Measurements from ENCODE around the gene SAYSD1.
A peak's percentile ranks its signal among the peaks of the same experiment; 100 is the strongest.

Gene SAYSD1

DNA sequence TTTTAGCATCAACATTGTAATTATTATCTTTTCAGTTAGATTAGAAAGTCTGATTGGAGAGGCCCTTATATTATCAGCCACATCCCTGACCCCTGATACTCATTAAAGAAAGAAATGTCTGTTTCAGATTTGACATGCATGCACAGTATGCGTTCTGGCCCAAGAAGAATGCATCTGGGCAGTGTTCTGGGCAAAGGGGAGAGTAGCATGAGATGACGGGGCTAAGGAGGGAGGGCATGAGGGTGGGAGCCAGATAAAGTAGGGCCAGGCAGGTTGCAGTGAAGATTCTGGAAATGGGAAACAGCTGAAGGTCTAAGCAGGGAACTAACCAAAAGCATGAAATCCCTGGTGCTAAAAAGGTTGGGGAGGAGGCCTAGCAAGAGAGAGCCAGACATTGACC lies 7.3 kb downstream of the SAYSD1 start:
- DNase-seq: no peak

DNA sequence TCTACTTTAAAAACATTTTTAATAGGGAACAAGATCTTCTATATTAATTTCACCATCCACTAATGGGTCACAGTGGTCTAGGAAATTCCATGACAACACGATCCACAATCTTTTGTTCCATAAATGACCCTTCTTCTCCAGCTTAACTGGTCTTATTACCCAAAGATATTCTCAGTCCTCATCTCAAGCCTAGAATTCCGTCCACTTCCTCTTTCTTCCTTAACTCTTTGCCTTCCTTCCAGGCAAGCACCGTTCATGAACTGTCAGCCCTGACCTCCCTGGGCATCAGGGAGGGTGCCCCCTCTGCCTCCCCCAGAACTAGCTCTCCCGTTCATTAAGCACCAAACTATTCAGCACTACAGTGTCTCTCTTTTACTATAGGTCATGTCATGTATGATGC lies 8.0 kb downstream of the SAYSD1 start:
- DNase-seq: no peak

DNA sequence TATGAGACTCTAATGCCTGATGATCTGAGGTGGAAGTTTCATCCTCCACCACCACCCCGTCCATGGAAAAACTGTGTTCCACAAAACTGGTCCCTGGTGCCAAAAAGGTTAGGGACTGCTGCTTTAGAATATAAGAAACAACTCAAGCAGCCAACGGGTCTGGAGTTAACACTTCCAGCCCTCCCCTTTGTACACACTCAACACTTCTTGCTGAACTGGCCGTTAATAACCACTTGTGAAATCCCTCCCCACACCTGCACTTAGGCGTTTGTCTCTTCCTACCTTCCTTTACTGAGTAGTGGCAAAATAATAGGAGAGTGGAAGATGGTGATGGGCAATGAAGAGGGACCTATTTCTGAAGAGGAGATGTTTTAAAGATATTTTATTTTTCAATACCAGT lies 10.5 kb downstream of the SAYSD1 start:
- no peak for DNase-seq

DNA sequence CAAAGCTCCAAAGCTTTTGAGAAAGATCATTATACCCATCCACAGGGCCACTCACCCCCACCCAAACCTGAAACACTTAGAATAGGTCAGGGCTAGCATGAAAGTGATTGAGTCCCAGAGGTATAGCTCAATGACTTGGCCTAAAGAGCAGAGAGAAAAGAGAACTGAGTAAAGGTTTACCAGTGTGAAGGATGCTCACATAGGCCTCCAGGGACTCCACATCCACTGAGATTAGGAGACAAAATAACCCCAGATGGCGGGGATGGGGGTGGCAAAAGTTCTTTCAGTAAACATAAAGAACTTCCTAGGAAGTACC lies 12.2 kb downstream of the SAYSD1 start:
- DNase-seq: no peak

DNA sequence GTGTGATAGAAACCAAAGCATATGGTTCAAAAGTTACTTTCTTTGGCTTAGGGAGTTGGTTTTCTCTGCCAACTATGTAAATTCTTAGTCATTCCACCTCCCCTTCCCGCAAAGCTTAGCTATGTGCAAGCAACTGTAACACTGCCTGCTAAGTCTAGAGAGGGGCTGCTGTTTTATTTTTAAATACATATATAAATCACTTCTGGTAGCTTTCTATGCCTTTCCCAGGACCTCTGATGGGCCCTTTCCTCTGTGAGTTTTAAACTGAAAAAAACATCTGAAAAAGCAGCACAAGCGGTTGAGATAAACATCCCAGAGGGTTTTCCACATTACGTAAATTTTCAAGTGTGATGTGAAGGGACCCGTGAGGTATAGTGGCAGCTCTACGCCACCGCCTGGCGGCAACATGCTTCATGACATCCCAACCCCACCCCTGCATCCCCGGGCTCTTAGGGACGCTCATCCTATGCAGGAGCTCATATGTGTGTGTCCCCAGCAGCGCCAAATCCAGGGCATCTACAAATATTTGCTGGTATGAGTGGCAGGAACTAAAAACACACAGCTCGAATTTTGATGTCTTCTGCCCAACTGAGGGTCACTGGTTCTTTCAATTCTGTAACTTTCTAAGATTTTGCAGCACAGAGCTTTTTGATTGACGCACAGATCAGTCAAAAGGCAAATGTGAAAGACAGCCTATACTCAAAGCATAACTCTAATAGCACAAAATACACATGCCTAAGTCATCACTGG lies 12.7 kb downstream of the SAYSD1 start:
- peak; percentile 28 for DNase-seq

DNA sequence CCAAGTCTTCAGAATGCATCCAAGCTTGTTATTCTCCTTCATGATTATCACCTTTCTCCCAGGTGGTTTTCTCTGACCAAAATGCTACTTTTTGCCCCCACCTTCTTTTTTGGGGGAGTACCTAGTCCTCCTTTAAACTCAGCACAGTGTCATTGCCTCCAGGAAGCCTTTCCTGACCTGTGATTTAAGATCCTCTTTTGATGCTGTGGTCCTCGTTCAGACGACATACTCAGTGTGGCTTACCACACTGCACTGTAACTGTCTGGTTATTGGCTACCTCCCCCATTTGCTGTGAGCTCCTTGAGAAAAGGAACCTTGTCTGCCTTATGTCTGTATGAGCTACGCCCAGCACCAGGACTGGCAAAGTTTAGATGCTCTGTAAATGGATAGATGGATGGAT lies 14.6 kb downstream of the SAYSD1 start:
- DNase-seq: no peak

DNA sequence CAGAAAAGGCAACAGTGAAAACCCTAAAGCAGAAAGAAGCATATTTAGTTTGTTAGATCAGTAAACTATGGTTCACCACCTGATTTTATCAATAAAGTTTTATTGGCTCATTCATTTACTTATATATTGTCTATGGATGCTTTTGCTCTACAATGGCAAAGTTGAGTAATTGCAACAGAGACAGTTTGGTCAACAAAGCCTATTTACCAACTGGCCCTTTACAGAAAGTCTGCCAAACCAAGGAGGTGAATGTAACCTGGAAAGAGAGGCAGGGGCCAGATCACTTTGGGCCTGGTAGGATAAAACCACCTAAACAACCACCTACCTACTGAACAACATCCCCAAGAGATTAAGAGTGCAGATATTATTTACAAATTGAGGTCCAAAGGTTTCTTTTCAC lies 19.4 kb downstream of the SAYSD1 start:
- DNase-seq: no peak

DNA sequence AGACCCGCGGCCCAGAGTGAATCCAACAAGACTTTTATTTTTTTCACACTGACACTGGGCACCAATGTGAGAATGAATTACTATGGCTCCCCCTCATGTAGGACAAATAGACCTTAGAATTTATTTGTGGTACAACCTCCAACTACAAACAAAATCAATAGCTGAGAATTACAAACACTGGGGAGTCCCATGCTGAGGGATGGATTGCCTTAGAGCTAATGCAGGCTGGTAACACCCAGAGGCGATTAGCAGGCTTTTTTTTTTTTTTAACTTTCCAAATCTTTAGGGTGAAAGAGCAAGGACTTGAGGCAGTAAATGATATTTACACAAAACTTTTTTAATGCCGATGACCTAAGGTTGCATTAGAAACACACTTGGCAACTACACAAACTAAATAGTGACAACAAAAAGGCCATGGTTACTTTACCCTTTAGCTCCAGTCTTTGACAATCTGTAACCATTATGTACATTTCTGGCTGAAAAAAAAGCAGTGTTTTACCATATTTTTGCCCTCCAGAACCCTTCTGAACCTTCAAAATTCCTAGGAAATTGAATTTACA lies 21.8 kb downstream of the SAYSD1 start:
- no peak for DNase-seq

DNA sequence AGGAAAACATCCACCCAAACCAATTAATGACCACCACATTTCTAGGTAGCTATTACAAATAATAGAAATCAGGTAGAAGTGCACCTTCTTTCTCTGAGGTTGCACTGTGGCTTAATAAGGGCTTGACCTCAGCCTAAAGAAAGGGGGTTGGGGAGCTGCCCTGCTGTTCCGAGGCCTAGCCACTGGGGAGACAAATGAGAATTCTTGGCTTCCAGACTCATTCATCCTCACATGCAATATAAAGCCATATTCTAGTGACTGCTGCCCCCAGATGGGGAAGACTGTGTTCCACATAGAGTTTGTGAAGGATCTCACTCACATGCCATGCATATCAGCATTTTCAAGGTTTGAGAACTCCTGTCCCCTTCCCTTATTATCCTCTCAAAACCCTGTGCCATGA lies 22.9 kb downstream of the SAYSD1 start:
- DNase-seq: no peak

DNA sequence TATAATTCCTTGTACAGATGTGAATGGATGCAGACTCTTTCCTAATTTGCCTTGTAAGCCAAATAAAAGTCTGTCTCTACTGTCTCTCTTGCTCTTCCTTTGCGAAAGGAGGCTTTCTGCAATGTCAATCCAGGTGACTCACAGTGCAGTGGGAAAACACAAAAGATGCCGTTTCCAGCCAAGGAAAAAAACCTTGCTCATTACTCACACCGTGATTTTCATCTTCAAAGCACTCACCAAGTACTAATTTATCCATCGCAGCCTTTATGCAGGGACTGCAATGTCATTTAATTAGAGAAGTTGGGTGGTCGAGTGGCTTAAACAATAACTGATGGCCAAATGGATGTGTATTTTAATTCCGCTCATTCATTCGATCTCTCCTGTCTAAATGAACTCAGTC lies 23.8 kb downstream of the SAYSD1 start:
- no peak for DNase-seq

DNA sequence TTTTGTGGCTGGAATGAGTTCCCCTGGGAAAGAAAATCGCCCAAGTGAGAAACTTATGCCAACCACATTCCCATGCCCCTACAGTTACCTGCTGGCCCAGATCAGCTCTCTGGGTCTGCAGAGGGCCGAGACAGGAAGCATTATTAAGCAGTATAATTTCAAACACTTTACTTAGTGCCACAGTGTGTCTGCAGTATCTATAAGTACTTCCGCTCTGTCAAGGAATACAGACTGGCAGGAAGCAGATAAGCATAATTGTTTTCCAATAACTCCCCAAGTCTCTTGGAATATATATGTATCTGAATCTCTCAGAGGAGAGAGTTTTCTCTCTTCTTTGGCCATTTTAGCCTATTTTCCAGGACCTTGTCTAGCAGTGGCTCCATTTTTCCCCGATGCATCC lies 24.9 kb downstream of the SAYSD1 start:
- no peak for DNase-seq

DNA sequence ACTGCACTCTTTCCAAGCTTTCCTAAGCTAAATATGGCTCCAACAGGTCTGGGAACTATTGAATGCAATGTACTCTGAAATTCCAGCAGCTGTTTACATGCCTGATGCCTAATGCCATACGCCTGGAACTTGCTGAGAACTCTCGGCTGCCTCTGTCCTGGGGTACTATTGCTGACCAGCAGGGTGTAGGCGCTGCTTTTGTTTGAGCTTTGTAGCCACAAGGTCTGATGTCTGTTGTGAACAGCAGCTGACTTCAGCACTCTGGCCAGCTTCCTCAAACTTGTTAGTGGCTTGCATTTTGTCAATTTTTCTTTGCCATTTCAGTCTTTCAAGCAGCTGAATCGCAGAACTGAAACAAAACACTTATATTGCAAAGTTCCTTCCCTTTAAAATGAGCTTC lies 26.7 kb downstream of the SAYSD1 start:
- DNase-seq: peak; percentile 14

DNA sequence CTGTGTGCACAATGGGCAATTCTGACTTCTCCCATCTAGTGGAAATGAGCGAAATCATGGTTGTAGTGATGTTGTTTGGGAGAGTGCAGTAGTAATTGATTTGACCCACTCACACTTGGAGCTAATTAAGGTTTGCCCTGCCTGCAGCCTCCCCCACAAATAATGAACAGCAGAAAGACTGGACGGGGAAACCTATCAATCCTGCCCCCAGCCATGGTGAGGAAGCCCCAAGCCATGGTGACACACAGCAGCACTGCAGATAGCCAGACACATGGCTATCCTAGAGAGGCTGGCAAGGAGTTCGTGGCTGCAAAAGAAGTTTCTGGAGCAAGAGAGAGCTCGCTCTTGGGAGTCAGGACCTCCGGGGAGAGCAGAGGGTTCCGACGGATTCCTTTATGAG lies 27.8 kb downstream of the SAYSD1 start:
- DNase-seq: no peak

DNA sequence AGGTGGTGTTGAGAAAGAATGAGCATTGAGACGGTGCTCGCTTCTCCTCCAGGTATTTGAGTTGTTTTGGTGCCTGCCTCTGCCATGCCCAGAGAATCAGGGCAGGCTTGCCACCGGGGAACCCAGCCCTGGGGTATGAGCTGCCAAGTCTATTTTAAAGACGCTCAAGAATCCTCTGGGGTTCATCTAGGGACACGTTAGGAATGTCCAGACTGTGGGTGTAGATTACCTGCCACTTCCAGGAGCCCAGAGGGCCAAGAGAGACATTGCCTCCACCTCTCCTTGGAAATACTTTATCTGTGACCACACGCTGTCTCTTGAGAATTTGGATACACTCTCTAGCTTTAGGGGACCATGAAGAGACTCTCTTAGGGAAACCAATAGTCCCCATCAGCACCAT lies 28.3 kb downstream of the SAYSD1 start:
- DNase-seq: no peak

DNA sequence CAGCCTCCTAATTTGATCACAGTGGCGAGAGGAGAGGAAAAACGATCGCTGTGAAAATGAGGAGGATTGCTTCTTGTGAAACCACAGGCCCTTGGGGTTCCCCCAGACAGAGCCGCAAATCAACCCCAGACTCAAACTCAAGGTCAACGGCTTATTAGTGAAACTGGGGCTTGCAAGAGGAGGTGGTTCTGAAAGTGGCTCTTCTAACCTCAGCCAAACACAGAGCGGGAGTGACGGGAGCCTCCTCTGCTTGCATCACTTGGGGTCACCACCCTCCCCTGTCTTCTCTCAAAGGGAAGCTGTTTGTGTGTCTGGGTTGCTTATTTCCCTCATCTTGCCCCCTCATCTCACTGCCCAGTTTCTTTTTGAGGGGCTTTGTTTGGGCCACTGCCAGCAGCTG lies 28.7 kb downstream of the SAYSD1 start:
- peak; percentile 57 for DNase-seq

DNA sequence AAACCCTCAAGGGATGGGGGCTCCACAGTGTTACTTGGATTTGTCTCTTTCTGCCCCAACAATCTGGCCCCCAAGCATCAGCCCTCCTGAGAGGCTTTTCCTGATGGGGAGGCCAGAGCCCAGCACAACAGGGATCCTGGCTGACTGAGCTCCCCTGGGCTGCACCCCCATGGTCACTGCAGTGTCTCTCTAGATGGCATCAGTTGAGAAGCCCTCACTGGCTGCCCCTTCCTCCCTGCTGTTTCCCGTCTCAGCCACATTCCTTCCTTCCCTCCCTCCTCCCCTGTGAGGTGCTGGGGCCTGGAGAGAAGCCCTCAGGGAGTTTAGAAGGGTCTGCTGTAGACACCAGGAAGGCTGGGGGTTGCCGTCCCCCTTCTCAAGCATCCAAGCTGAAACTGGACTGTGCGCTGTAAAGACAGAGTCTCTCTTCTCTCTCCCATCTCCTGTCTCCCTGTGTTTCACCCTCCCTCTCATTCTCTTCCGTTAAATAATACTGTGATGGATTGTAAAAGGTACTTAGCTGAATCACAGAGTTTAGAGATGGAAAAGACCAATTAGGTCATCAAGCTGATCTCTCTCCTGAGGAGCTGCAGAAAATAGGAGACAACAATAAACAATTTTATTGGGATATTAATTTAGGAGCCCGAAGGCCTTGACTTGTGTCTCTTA lies 29.7 kb downstream of the SAYSD1 start:
- DNase-seq: no peak

DNA sequence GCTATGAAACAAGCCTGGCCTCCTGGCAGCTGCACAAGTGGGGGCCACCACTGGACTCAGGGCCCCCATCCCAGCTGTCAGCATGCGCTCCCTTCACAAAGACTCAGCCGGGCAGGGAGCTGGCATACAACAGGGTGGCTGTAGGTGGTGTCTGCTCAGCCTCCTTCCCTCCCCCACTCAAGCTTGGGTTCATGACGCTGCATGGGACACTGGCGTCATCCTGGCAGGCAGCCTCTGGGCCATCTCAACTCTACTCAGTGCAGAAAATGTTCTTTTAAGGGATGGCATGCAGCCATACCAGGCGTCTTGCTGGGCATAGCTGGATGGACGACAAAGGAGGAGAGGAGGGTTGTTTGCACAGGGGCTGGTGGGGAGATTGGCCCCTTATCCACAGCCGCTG lies 30.5 kb downstream of the SAYSD1 start:
- DNase-seq: no peak

DNA sequence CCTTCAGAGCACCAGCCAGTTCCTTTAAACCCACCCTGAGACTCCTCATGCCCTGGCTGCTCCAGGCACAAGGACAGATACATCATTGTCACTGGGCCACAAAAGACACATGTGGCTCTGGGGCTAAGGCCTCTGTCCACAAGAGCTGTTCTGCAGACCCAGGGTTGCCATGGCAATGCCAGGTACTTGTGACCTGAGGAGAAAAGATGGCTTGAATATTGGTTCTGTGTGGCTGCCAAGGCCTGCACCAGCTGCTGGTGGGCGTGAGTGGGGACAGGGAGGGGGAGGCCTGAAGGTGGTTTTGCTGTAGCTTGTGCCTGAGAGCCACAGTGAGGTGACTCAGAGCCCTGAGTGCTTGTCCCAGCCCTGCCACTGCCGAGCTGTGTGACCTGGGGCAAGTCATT lies 31.8 kb downstream of the SAYSD1 start:
- peak; percentile 24 for DNase-seq

DNA sequence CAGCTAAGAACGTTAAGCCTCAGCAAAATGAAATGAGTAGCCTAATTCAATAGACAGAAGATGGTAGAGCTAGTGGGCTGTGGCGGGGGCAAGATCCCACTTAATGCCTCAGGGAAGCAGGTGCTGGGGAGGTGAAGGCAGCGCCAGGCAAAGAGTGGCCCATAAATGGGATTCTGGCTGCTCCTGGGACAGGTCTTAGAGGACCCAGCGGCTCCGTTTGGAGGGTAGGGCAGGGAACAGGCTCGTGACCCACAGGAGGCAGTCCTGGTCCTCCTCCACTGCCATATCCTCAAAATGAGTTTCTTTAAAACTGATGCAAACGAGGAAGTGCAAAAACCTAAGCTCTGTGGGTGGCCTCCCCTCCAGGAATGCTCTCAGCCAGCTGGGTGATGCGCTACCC lies 32.7 kb downstream of the SAYSD1 start:
- DNase-seq: no peak

DNA sequence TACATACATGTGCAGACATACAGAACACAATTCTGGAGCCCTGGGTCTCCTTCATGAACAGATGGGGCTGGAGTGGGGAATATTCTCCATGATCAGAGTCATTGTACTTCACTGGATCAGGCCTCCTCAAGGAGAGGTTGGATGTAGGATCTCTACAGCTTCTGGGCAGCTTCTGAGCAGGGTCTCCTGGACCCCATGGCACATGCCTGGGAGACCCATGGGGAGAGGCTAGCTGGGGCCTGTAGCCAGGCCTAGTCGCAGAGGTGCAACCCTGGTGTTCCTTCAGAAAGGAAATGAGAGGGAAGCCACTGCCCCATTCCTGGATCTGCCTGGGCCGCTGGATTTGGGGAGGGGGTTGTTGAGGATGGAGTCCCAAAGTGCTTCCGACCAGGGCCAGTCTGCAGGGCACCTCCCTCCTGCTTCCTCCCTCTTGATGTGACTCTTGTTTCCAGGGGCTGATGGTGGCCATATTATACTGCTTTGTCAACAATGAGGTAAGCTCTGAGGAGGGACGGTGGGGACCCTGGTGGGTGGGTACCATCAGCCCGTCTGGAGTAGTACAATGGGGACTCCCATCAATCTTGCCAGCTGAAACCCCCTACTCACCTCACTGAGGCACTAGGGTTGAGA lies 34.6 kb downstream of the SAYSD1 start:
- no peak for DNase-seq

DNA sequence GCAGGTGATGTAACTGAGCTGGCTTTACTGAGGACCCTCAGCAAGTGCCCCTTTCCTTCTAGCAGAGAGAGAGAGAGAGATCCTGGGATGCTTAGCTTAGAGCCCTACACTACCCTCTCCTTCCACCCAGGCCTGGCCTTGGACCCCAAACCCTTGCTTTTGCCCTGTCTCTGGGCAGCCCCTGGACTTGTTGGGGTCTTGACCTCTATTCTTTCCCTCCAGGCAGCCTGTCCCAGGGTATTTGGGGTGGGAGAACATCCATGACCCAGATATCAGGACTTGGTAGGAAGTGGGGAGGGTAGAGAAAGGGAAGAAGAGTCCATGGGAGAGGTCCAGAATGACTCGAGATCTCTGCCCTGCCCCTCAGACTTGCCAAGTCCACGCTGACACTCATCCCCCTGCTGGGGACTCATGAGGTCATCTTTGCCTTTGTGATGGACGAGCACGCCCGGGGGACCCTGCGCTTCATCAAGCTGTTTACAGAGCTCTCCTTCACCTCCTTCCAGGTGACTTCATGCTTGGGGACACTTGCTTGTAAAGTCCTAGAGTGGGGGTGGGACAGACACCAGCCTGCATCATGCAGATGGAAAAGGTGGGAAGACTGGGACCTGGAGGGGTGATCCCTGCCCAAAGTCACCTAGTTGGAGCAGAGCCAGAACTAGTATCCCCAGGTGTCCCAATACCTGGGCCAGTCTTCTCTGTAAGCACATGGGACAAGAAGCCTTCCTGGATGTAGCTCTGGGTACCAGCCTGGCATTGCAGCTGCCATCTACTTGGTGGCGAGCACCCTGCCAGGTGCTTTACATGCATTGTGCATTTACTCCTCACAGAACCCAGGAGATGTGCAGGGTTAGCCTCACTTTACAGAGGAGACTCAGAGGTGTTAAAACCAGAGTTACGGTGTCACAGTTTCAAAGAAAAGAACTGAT lies 35.5 kb downstream of the SAYSD1 start:
- no peak for DNase-seq

DNA sequence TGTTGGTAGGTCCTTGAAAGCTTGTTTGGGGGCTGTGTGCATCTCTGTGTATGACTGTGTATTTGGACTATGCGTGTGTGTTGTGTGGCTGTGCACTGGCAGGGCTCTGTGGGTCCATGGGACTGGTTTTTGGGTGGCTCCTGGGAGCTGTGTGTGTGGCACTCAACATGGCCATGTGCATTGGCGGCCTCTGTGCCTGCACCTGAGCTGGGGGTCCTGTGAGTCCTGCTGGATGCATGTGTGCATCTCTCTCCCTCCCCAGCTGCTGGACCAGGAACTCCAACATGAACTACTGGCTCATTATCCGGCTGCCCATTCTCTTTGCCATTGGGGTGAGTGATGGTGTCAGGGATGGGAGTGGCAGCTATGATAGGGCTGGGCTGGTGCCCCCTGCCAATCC lies 36.3 kb downstream of the SAYSD1 start:
- DNase-seq: no peak
